IPS DF 4.7 (cell line): ENCODE measurements around the gene ZNF81.
"Not testable (repeated sequence)": the region's sequence is repeated elsewhere in the genome, so short reads cannot be mapped to it uniquely, and the experiment has no call there.

Experiments
- DNase-seq: peaks from one replicate; pipeline ENCODE4 v3.0.0-alpha.2; 2013; ENCODE audit warnings: low spot score; ENCODE audit errors: extremely low read depth

ZNF81 gene

DNA sequence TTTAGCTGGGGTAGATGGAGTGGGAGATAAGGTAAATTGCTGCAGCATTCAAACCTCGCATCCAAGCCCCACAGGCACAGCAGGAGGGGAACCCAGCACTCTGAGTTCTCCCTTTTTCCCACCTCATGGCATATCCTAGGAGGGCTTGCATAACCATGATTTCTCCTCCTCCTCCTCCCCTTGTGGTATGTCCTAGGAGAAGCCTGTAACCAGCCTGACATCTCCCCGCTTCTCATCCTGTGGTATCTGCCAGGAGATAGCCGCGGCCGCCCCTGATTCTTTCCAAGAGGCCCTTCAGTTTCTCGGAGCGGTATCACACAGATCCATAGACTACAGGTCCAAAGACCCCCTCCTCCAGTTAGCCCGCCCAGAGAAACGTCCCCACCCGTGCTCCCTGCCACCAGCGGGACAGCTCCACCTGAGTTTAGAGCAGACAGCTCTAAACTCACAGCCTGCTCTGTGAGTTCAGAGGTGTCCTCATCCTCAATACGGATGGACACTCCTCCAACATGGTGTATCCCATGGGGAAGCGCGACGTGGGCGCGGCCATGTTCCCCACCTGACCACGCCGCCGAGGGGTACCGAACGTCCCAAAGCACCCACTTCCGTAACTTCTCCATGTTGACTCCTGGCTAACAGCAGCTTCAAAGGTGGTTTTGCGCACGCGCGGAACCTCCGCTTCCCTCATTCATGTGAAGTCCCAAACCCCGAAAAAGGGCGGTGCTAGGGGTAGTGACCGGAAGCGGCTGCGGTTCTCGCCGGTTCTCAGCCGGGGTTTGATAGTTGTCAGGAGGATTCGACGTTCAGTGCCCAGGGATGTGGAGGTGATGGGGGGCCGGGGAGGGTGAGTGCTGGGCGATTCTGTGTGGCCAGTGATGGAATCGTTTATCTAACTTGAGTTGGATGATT, at the start of gene ZNF81:
TSS of gene ZNF81 (plus strand) at position 739 of the 909 bp plus-strand sequence. CDS start 9,366 bp downstream, outside the sequence.
- DNase-seq = peak; percentile 86

DNA sequence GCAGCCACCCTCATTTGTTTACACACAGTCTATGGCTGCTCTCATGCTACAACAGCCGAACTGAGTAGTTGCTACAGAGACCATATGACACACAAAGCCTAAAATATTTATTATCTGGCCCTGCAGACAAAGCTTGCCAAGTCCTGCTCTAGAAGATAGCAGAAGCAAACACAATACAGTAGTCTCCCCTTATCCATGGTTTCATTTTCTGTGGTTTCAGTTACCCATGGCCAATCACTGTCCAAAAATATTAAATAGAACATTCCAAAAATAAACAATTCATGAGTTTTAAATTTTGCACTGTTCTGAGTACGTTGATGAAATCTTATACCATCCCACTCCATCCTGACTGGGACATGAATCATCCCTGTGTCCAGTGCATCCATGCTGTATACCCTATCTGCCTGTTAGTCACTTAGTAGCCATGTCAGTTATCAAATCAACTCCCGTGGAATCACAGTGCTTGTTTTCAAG, 40.2 kb upstream of the ZNF81 start:
- DNase-seq = no peak

DNA sequence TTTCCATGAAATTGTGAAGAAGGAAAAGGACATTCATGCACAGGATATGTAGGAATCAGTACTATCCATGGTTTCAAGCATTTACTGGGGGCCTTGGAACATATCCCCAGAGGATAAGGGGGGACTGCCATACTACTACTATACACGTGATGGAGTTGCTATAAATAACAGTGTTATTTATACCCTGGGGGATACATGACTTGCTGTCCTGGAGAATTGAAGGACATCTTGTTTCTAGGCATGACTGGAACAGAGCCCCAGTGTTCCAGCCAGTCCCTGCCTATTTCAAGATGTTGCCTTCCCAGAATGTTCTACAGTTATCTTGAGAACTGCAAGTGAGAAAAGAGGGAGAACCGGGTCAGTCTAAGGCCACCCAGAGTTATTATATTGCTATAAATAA, 39.6 kb upstream of the ZNF81 start:
- no peak for DNase-seq

DNA sequence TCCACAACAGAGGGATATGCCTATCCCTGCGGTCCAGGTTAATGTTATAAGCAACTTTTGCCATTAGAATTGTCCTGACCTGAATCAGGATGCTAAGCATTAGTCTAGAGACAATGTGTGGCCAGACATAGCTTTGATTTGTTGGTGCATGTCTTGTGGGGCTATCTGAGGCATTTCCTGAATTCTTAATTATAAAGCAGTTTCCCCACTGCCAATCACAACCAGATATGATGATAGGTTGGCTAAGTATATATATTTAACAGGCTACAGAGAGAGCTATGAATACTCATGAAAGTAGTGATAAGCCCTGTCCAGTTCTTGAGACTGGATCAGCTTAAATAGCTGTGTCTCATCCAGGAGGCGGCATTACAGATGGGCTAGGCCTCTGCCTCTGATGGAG, 37.8 kb upstream of the ZNF81 start:
- DNase-seq = no peak

DNA sequence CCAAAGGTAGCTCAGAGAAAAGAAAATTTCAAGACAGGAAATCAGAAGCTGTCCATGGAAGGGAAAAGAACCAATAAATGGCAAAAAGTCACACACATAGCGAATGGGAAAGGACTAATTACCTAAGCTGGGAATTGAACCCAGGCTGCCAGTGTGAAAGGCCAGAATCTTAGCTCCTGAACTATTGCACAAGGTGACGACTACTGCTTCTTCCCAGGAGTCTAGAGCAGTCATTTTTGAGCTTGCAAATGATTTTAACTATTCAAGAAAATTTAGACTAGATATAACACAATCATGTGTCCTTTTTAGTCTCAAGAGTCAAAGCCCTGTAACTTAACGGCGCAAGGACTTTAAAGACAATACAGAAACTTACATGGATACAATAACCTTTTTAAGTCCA, 34.1 kb upstream of the ZNF81 start:
- DNase-seq = no peak

DNA sequence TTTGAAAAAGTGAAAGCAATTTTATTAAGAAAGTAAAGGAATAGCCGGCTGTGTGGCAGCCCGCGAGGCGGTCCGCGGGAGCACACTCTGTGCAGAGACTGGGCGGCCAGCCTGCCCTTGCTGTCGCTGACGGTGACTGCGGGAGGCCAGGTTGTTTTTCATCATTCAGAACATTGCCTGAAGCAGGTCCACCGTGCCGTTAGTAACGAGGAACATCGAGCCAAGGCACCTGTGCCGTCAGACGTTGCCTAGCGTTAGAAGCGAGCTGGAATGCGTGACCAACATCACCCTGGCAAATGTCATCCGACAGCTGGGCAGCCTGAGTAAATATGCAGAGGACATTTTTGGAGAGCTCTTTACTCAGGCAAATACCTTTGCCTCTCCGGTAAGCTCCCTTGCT, 33.6 kb upstream of the ZNF81 start:
- not testable (repeated sequence) for DNase-seq

GRCh38 chrX:47804315-47804714, 32.4 kb upstream of the ZNF81 start:
- DNase-seq = no peak

DNA sequence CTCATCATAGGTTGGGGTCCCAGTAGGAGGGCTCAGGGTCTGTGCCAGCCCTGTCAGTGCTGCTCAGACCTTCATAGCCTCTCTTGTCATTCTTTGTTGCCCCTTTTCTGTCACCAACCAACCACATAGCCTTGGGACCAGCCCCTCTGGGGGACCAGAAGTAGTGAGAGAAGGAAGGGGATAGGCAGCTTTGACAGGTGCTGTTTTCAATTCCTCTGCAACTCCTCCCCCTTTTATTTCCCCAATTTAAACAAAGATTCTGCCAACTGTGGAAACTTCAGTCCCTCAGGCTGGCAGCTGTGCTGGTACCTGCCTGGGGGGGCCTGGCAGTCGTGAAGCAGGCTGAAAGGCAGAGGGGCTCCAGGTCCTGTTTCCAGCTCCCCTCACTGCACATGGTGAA, 30.9 kb upstream of the ZNF81 start:
- not testable (repeated sequence) for DNase-seq

DNA sequence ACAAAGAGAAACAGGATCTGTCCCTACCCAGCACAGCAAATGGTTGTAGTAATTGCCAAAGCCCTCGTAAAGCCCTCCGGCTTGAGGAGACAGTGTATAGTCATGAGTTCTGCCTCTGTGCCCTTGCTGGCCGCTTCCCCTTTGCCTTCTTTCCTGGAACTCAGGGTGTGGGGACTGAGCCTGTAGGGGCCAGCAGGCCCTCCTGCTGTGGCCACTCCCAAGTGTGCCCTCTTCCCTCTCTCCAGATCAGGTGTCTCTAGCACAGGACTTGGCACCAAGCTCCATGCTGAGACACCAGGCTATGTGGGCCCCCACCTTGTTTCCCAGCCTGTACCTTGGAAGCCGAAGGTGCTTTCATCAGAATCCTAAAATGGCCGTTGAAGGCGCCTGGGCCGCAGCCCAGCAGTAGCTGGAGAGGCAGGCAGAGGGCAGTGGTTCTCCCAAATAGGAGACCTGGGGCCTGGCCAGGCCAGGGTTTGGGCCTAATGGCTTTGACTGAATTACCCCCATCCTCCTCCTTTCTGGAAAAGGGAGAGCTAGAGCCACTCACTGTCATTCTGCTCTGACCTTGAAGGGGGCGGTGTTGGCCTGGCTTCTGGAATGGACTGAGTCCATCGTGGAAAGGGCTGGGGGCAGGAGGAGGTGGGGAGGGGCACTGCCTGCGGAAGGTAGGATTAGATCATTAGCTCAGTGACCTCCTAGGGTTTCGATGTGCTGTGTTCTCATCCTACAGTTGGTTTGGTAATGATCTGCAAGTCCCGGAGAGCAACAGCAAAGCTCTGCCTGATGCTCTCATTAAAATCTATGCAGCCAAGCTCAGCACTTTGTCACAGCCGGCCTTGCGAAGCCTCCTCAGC, 30.1 kb upstream of the ZNF81 start:
- DNase-seq = not testable (repeated sequence)

DNA sequence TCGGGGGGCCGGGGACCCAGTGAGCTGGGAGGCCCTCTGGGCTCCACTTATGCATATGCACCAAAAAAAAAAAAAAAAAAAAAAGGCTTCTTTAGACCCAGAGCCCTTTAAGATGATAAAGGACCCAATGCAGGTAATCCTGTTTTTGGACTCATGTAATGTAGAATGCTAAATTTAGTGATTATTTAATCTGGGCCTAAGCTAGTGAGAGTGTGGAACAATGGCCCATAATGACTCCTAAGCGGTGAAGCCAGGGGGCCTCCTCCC, 29.5 kb upstream of the ZNF81 start:
- DNase-seq = not testable (repeated sequence)

GRCh38 chrX:47807548-47807947, 29.2 kb upstream of the ZNF81 start:
- DNase-seq = no peak

- DNase-seq = no peak
Measured at GRCh38 chrX:47808904-47809788, 27.6 kb upstream of the ZNF81 start.

DNA sequence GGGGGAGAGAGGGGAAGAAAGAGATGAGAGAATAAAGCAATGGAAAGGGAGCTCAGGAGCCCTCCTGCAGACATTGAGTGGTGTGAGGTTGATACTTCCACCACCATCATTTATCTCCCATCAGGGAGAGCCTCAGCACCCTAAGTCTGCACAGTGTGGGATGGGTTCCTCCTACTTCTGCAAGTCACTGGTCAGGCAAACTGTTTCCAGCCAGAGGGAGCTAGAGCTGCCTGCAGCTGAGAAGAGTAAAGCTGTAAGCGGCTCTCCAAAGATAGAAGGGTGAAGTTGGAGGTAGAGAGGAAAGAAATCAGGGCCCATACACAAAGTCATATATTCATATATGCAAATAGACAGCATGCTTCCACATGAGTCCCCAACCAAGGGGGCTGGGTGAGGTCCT, 21.9 kb upstream of the ZNF81 start:
- no peak for DNase-seq

DNA sequence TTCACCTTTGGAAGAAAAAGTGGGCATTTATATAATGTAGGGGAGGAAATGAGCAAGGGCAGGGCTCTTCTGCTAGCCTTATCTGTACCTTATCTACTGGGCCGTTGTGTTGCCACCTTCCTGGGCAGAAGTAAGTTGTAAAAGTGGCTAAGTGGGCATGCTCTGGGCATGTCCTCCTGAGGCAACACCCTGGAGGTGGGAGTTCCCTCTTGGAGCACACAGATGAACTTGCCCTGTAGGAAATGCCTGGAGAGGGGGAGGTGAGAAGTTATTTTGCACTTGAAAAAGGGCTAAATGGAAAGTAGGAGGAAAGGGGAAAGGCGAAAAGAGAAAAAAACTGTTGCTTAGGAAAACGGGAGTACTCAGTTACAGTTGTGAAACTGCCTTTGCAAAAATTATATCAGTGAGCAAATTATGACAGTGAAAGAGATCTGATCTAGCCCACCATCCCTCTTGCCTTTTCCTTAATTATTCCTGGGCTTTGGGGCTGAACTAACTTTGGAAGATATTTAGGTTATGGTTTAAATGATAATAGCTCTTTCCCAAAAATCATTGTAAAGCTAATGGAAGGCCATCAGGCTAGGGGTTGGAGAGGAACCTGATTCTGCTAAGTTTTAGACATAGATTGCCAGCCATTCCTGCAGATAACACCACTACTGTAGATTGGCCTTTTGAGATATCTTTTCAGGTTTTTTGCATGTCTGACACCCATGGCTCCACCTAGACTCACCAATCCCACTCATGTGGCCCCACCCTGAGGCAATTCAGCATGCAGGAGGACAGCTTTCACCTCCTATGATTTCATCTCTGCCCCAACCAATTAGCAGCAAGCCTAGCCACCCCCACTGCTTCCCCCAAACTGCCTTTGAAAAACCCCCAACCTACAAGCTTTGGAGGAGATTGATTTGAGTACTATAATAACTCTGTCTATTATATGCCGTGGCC, 20.5 kb upstream of the ZNF81 start:
- DNase-seq = peak; percentile 46

- no peak for DNase-seq
Measured at GRCh38 chrX:47817421-47817820, 19.3 kb upstream of the ZNF81 start.

- no peak for DNase-seq
Measured at GRCh38 chrX:47817897-47818296, 18.8 kb upstream of the ZNF81 start.

DNA sequence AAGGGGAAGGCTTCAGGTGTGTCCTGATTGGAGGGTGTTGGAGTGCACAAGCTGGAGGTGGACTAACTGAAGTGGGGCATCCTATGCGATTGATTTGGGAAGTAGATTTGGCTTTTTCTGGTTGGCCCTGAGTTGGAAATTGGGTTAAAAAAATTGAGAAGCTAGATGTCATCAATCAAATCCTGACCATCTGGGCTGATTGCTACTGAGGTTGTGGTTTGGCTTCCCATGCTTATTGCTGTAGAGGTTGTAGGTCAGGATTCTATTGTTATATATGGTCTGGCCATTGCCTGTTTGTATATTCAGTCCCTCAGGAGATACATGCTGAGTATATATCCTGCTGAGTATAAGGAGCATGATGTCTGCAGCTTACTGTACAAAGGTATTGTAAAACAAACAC, 7.7 kb upstream of the ZNF81 start:
- DNase-seq = no peak

DNA sequence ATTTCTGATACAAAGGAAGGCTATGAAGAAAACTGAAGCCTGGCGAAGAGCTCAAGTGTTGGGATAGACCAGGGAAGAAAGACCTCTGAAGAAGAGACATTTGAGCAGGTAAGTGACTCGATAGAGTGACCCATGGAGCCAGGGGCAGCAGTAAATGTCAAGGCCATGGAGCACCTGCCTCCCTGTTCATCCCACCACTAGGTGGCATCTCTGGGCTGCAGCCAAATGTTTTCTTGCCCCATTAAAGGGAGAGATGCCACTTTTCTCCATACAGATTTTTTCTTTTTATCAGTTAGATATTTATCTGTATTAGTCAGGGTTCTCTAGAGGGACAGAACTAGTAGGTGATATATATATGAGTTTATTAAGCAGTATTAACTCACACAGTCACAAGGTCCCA, 4.9 kb upstream of the ZNF81 start:
- DNase-seq = no peak

GRCh38 chrX:47838361-47838760, 1.7 kb downstream of the ZNF81 start:
- DNase-seq = no peak

DNA sequence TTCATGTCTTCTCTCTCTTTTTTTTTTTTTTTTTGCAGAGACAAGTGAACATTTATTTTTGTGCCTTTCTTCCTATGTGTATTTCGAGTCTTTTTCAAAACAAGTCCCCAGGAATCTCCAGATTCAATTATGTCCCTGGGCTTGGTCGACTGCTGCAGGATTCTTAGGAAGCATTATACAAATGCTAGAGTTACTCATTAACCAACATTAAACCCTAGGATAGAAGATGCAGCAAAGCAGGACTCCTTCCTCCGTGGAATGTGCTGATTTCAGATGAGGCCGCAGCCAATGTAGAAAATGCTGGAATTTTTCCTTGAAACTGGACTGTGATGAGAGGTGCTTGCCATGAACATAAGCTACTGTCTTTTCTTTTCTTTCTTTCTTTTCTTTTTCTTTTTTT, 3.4 kb downstream of the ZNF81 start:
- DNase-seq = no peak
